K562 (cell line): ENCODE results near the gene CPLX1. TPM values are rescaled to one million over a fixed set of nuclear protein-coding genes. Genes with fewer than 3 reads are reported as not detected.
A peak's percentile ranks its signal among the peaks of the same experiment; 100 is the strongest.

Experiments
- ATAC-seq: fragments of 200-7000 bp; cut with Tn5 transposase; 3 replicates; pipeline ENCODE4 v1.9.1; 2020; ENCODE audit warnings: moderate library complexity
- BruUV-seq: library from RNA; stranded (reverse); fragments of 400-500 nt; replicated peaks from 2 replicates; lab custom pipeline; 2021; lab: Mats Ljungman, UMichigan
- CTCF ChIA-PET: fragments of 300-600 bp; formaldehyde crosslinking; extraction: SDS; loops from one replicate; lab custom pipeline; 2021; ENCODE audit warnings: low intra/inter-chr PET ratio; lab: Yijun Ruan, JAX
- POLR2A ChIA-PET: fragments of 300-600, 350-650 bp; sonication (Branson Sonifier 250); formaldehyde crosslinking; extraction: SDS; loops from one replicate; lab custom pipeline; 2021; ENCODE audit warnings: antibody characterized with exemption, inconsistent platforms; lab: Yijun Ruan, JAX
- DNase-seq, 4 experiments: peaks; one replicate each; pipeline versions ENCODE4 v3.0.0 to v3.0.0-alpha.2; 2011 to 2018; ENCODE audit warnings: low spot score in 3 of 4, mixed read lengths in 3 of 4; ENCODE audit errors: extremely low read depth in 1 of 4
- FAIRE-seq: peaks from 2 replicates; lab custom pipeline; 2011; peaks lifted over from hg19 to GRCh38; lab: Jason Lieb, UNC
- H2AFZ ChIP-seq: 2 replicates; pipeline ENCODE4 v1.6.0; 2011; ENCODE audit warnings: low read depth, low read length, control low read depth, inconsistent platforms
- H3K27ac ChIP-seq: fragments of 200-600 bp; 3 replicates; pipeline ENCODE4 v1.8.0; 2011; ENCODE audit warnings: low read depth, mild to moderate bottlenecking, control low read depth, inconsistent platforms, low read length, moderate library complexity, mixed read lengths; ENCODE audit errors: extremely low read depth
- H3K27me3 ChIP-seq, 2 experiments: fragments of 300-600 bp in 1 of 2; 2 replicates in 1 of 2; 3 replicates in 1 of 2; pipeline versions ENCODE4 v1.6.0 to v1.8.0; 2011; ENCODE audit warnings: inconsistent platforms in 2 of 2, low read length in 2 of 2, mild to moderate bottlenecking in 1 of 2, mixed read lengths in 1 of 2, moderate library complexity in 1 of 2; ENCODE audit not compliant: control insufficient read depth in 2 of 2, insufficient read depth in 2 of 2
- H3K36me3 ChIP-seq: fragments of 300-600 bp; 3 replicates; pipeline ENCODE4 v1.8.0; 2011; ENCODE audit warnings: mild to moderate bottlenecking, low read length, inconsistent platforms; ENCODE audit not compliant: control insufficient read depth, insufficient read depth
- H3K4me1 ChIP-seq, 2 experiments: fragments of 200-600 bp in 1 of 2; replicated peaks in 1 of 2; 2 replicates in 1 of 2; 3 replicates in 1 of 2; pipeline versions ENCODE4 v1.5.1 to v1.8.0; 2011; ENCODE audit warnings: inconsistent platforms in 2 of 2, low read length in 2 of 2, mild to moderate bottlenecking in 1 of 2, mixed read lengths in 1 of 2, moderate library complexity in 1 of 2; ENCODE audit not compliant: control insufficient read depth in 2 of 2, insufficient read depth in 2 of 2
- H3K4me2 ChIP-seq: 2 replicates; pipeline ENCODE4 v1.6.1; 2011; ENCODE audit warnings: low read length, control low read depth, inconsistent platforms, mixed read lengths; ENCODE audit not compliant: insufficient read depth
- H3K4me3 ChIP-seq: fragments of 200-600 bp; sonication (generic), shearing (Covaris generic); 2 replicates; pipeline ENCODE4 v1.5.1; 2016; ENCODE audit warnings: control low read depth, inconsistent platforms
- H3K79me2 ChIP-seq: fragments of 200-600 bp; 3 replicates; pipeline ENCODE4 v1.8.0; 2011; ENCODE audit warnings: low read length, inconsistent platforms; ENCODE audit not compliant: control insufficient read depth, insufficient read depth
- H3K9ac ChIP-seq, 2 experiments: 2 replicates each; pipeline versions ENCODE4 v1.6.0 to v1.6.1; 2011; ENCODE audit warnings: low read depth in 2 of 2, low read length in 2 of 2, control low read depth in 1 of 2, inconsistent platforms in 1 of 2, mild to moderate bottlenecking in 1 of 2, mixed read lengths in 1 of 2; ENCODE audit not compliant: insufficient read depth in 1 of 2
- H3K9me1 ChIP-seq: one replicate; pipeline ENCODE4 v1.6.0; 2011; ENCODE audit warnings: inconsistent platforms, mild to moderate bottlenecking, low read length, moderate library complexity; ENCODE audit not compliant: control insufficient read depth, insufficient read depth
- H3K9me3 ChIP-seq: replicated peaks from 2 replicates; pipeline ENCODE4 v1.5.1; 2011; ENCODE audit warnings: low read depth, low read length, inconsistent platforms; ENCODE audit not compliant: control insufficient read depth, insufficient read depth
- H4K20me1 ChIP-seq: replicated peaks from 2 replicates; pipeline ENCODE4 v1.6.1; 2011; ENCODE audit warnings: low read length, inconsistent platforms, mixed read lengths; ENCODE audit not compliant: control insufficient read depth, insufficient read depth
- ATF2 ChIP-seq: sonication (generic); formaldehyde crosslinking; IDR thresholded peaks from 2 replicates; pipeline ENCODE4 v1.8.1; 2022; ENCODE audit warnings: missing genetic modification reagents
- GTF2A2 ChIP-seq: IDR thresholded peaks from 2 replicates; pipeline ENCODE4 v1.6.1; 2016; ENCODE audit warnings: mild to moderate bottlenecking, missing genetic modification characterization, missing compliant biosample characterization
- GTF3C2 ChIP-seq: IDR thresholded peaks from 3 replicates; pipeline ENCODE4 v1.6.1; 2011; ENCODE audit warnings: borderline replicate concordance, mild to moderate bottlenecking, moderate library complexity; ENCODE audit not compliant: insufficient read length; ENCODE audit errors: extremely low read depth
- HDAC6 ChIP-seq: IDR thresholded peaks from 2 replicates; pipeline ENCODE4 v1.6.1; 2012; ENCODE audit warnings: low read depth, mild to moderate bottlenecking, control low read depth, inconsistent platforms, low read length, moderate library complexity
- NFRKB ChIP-seq: fragments of 450-650 bp; IDR thresholded peaks from 2 replicates; pipeline ENCODE4 v1.6.1; 2016; ENCODE audit warnings: low read depth
- PHF8 ChIP-seq: fragments of 200-600 bp; sonication (generic); IDR thresholded peaks from 2 replicates; pipeline ENCODE4 v1.6.1; 2012; ENCODE audit warnings: mixed run types, mild to moderate bottlenecking, inconsistent platforms, low read length, moderate library complexity, borderline replicate concordance
- POLR2G ChIP-seq: fragments of 200-400 bp; formaldehyde crosslinking; IDR thresholded peaks from 2 replicates; pipeline ENCODE4 v1.6.1; 2017; ENCODE audit warnings: low read depth, mild to moderate bottlenecking, antibody characterized with exemption, low read length, moderate library complexity
- ZNF175 ChIP-seq: fragments of 200-800 bp; sonication (Bioruptor generic); IDR thresholded peaks from 2 replicates; pipeline ENCODE4 v1.6.1; 2016; ENCODE audit warnings: low read depth, mild to moderate bottlenecking, missing genetic modification characterization, missing compliant biosample characterization
- ZNF764 ChIP-seq: fragments of 250-450 bp; sonication (Bioruptor Pico); IDR thresholded peaks from 2 replicates; pipeline ENCODE4 v1.4.0; 2020; ENCODE audit warnings: low read depth, mild to moderate bottlenecking, moderate library complexity
- WGBS: fragments of 100-300 bp; shearing (Covaris generic); methylation state at CpG from one replicate; pipeline ENCODE4 v1.1.6; 2016; ENCODE audit warnings: low coverage, mixed read lengths; ENCODE audit not compliant: insufficient coverage; ENCODE audit errors: missing lambda C conversion rate; 5-methylcytosine and 5-hydroxymethylcytosine counted together
- in situ Hi-C: fragments of 300-500 bp; cut with MboI; formaldehyde crosslinking; loops from 4 replicates; pipeline ENCODE4 v1.15.0; 2018; ENCODE audit warnings: inconsistent platforms, mixed read lengths
- intact Hi-C: fragments of 100-400 bp; cut with micrococcal nuclease; formaldehyde crosslinking; loops from 2 replicates; pipeline ENCODE4 v1.14.2; 2022
- polyA plus RNA-seq, 8 experiments: library from polyadenylated mRNA; depleted of rRNA in 4 of 8; stranded (reverse) in 5 of 8; unstranded in 3 of 8; fragments of >200 nt; fragmentation: Nextera tagmentation in 2 of 8; fragmentation: Illumina TruSeq in 1 of 8; extraction: Ambion mirVana in 2 of 8; extraction: Trizol in 1 of 8; gene quantifications; 2 replicates each; pipeline versions ENCODE4 v1.2.1 to v1.2.3, GENCODE V29; 2011 to 2014; ENCODE audit warnings: inconsistent platforms in 1 of 8, missing spikeins in 1 of 8
- total RNA-seq, 7 experiments: library from RNA; depleted of rRNA in 6 of 7; stranded (reverse); fragments of >200 nt in 6 of 7; fragmentation: Illumina TruSeq in 2 of 7; extraction: Trizol in 2 of 7; gene quantifications; 2 replicates each; pipeline versions ENCODE4 v1.2.1 to v1.2.3, GENCODE V29; 2011 to 2021; ENCODE audit warnings: low replicate concordance in 1 of 7

CPLX1 gene
- total and polyA plus RNA-seq, 9 of the 15 experiments (the other 6 are each of a cell fraction or from before 2014, with no cell fraction given), result 0.03 to 3.3 (median 0.17) TPM; not detected in 2

DNA sequence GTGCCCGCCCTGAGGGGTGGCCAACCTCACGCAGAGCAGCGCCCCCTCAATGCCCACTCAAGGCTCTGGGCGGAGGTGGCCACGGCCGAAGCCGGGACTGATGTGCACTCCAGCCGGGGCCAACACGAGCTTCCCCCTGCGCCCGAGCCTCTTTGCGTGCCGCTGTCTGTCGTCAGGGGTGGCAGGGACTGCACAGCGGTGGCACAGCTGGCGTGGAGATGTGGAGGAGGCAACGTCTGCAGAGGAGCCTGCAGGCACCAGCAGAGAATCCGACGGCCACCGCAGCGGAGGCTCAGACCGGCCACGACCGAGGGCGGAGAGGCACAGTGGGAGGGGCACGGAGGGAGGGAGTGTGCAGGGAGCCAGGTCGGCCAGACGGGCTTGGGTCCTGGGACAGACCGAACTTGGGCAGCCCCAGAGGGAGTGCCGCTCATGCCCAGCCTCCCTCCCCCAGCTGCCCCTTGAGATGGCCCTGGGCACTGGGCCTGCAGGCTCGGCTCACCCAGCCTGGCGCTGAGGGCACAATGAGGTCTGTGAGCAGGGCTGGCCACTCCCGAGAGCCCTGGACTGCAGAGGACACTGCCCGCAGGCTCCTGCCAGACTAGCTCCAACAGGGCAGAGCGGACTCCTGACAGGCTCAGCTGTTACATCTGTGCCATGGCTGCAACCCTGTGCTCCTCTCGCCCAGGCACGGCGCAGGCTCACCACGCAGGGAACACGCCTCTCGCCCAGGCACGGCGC is 46.5 kb upstream of the CPLX1 start:
- no peak for DNase-seq
- peaks cover 4% of the 10 kb centered on the region; the same call in 1 of the 2 replicates for H3K9me3 ChIP-seq
- H3K27ac ChIP-seq, result no peak overlapping the region
- H4K20me1 ChIP-seq, result no peaks in the 10 kb centered on the region
- TF ChIP-seq GTF2A2 (tag) (no peak), POLR2G (peak; percentile 13; the same call in 1 of the 2 replicates)
- peaks cover 90% of the 10 kb centered on the region; the same call in 2 of the 3 replicates for H3K36me3 ChIP-seq
- FAIRE-seq, result no peak
- WGBS, result 98% methylated on average over 21 of the region's 43 CpGs
- in situ Hi-C loops (no loop called here), intact Hi-C loops (no loop called here)
- H3K9me1 ChIP-seq, result no peaks in the 10 kb centered on the region
- no peak overlapping the region for H3K4me3 ChIP-seq
- H3K79me2 ChIP-seq, result no peaks in the 10 kb centered on the region
- H3K27me3 ChIP-seq, result no peaks in the 10 kb centered on the region
- H2AFZ ChIP-seq, result no peak overlapping the region
- ATAC-seq, result no peak
- BruUV-seq, result no TSS peak
- H3K9ac ChIP-seq, result no peak overlapping the region
- H3K4me2 ChIP-seq, result no peak overlapping the region
- ChIA-PET POLR2A (no interaction called here), CTCF (no interaction called here)
- H3K4me1 ChIP-seq, result peaks cover 0 to 16% of the 10 kb centered on the region in 2 experiments; a peak in 1 of 5 replicates

GRCh38 chr4:871484-871883 is 45.6 kb upstream of the CPLX1 start:
- Histone ChIP-seq H3K27ac (no peak overlapping the region), H3K27me3 (no peaks in the 10 kb centered on the region), H3K36me3 (peaks cover 89% of the 10 kb centered on the region; the same call in 2 of the 3 replicates), H3K4me1 (peaks cover 0 to 22% of the 10 kb centered on the region in 2 experiments; a peak in 1 of 5 replicates), H3K79me2 (no peaks in the 10 kb centered on the region), H2AFZ (no peak overlapping the region), H4K20me1 (no peaks in the 10 kb centered on the region), H3K4me2 (no peak overlapping the region), H3K9ac (no peak overlapping the region), H3K9me1 (no peaks in the 10 kb centered on the region), H3K9me3 (peaks cover 4% of the 10 kb centered on the region; the same call in 1 of the 2 replicates), H3K4me3 (no peak overlapping the region)
- in situ Hi-C loops, result no loop called here
- CTCF ChIA-PET, result no interaction called here
- ATAC-seq (no peak), DNase-seq (no peak), FAIRE-seq (no peak)
- intact Hi-C loops, result no loop called here
- 96% methylated on average over 8 of the region's 9 CpGs for WGBS
- POLR2A ChIA-PET, result interaction anchor here (0.5 kb wide), 1 partner anchor 12 kb away, joined by 3 read pairs; no protein-coding TSS in a partner anchor
- no TSS peak for BruUV-seq
- TF ChIP-seq ZNF175 (CRISPR knock-in tag) (no peak), HDAC6 (no peak), PHF8 (no peak), ZNF764 (no peak), GTF3C2 (no peak), ATF2 (CRISPR knock-in tag) (no peak), NFRKB (no peak)
